NCI-H2196 treated with DMSO at 0.1 percent for 48 hours (cell line): ENCODE data around the gene TBL1Y.
"Not testable (repeated sequence)": the region's sequence is repeated elsewhere in the genome, so short reads cannot be mapped to it uniquely, and the experiment has no call there.

Experiments used
- DNase-seq: peaks from one replicate; lab custom pipeline; 2025; ENCODE audit not compliant: unreplicated experiment; lab: John Stamatoyannopoulos, UW

Gene TBL1Y

GRCh38 chrY:6972271-6972887 is 61.9 kb downstream of the TBL1Y start:
- DNase-seq, result no peak

GRCh38 chrY:6974971-6975370 is 64.5 kb downstream of the TBL1Y start:
- DNase-seq, result no peak

- DNase-seq, result no peak
These were observed 67.3 kb downstream of the TBL1Y start for GRCh38 chrY:6977783-6978182.

- DNase-seq, result no peak
These were observed 72.7 kb downstream of the TBL1Y start for GRCh38 chrY:6983221-6983620.

- DNase-seq, result no peak
These were observed 77.3 kb downstream of the TBL1Y start for GRCh38 chrY:6987811-6988210.

GRCh38 chrY:6989886-6990620 is 79.6 kb downstream of the TBL1Y start:
- no peak for DNase-seq

- DNase-seq, result no peak
These were observed 81.5 kb downstream of the TBL1Y start for GRCh38 chrY:6992041-6992440.

- DNase-seq, result no peak
These were observed 85.5 kb downstream of the TBL1Y start for GRCh38 chrY:6995987-6996386.

GRCh38 chrY:6997503-6998066 is 87.1 kb downstream of the TBL1Y start:
- no peak for DNase-seq

- DNase-seq, result no peak
These were observed 89.4 kb downstream of the TBL1Y start for GRCh38 chrY:6999905-7000304.

- no peak for DNase-seq
These were observed 92.1 kb downstream of the TBL1Y start for GRCh38 chrY:7002581-7002980.

GRCh38 chrY:7007911-7008310 is 97.4 kb downstream of the TBL1Y start:
- no peak for DNase-seq

- no peak for DNase-seq
These were observed 98.3 kb downstream of the TBL1Y start for GRCh38 chrY:7008578-7009355.

GRCh38 chrY:7013051-7013450 is 102.6 kb downstream of the TBL1Y start:
- DNase-seq, result no peak

GRCh38 chrY:7016521-7016920 is 106.0 kb downstream of the TBL1Y start:
- no peak for DNase-seq

GRCh38 chrY:7017244-7018080 is 107.0 kb downstream of the TBL1Y start:
- no peak for DNase-seq

GRCh38 chrY:7039037-7039436 is 128.5 kb downstream of the TBL1Y start:
- DNase-seq, result no peak

GRCh38 chrY:7040662-7041061 is 130.2 kb downstream of the TBL1Y start:
- DNase-seq, result no peak

- no peak for DNase-seq
These were observed 131.5 kb downstream of the TBL1Y start for GRCh38 chrY:7041983-7042382.

- DNase-seq, result not testable (repeated sequence)
These were observed 142.0 kb downstream of the TBL1Y start for GRCh38 chrY:7052461-7052860.

GRCh38 chrY:7056886-7057285 is 146.4 kb downstream of the TBL1Y start:
- DNase-seq, result no peak
